NCI-H524 treated with DMSO at 0.1 percent for 48 hours (cell line): ENCODE measurements around the gene BLOC1S4.
"Not testable (repeated sequence)": the region's sequence is repeated elsewhere in the genome, so short reads cannot be mapped to it uniquely, and the experiment has no call there.

Experiments used
- DNase-seq: peaks from one replicate; lab custom pipeline; 2025; lab: John Stamatoyannopoulos, UW

BLOC1S4 gene, protein sequence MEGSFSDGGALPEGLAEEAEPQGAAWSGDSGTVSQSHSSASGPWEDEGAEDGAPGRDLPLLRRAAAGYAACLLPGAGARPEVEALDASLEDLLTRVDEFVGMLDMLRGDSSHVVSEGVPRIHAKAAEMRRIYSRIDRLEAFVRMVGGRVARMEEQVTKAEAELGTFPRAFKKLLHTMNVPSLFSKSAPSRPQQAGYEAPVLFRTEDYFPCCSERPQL

DNA sequence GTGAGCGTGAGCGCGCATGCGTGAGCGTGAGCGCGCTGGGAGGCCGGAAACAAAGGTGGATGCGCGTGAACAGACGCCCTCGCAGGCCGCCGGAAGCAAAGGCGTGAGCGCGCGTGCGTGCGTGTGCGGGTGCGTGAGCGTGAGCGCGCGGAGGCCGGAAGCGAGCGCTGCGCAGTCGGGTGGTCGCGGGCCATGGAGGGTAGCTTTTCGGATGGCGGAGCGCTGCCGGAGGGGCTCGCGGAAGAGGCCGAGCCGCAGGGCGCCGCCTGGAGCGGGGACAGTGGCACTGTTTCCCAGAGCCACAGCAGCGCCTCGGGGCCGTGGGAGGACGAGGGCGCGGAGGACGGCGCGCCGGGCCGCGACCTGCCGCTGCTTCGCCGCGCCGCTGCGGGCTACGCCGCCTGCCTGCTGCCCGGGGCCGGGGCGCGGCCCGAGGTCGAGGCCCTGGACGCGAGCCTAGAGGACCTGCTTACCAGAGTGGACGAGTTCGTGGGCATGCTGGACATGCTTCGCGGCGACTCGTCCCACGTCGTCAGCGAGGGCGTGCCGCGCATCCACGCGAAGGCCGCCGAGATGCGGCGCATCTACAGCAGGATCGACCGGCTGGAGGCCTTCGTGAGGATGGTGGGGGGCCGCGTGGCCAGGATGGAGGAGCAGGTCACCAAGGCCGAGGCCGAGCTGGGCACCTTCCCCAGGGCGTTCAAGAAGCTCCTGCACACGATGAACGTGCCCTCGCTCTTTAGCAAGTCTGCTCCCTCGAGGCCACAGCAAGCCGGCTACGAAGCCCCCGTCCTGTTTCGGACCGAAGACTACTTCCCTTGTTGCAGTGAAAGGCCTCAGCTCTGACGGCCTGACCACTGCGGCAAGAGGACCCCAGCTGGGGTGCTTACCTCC, at the start of gene BLOC1S4:
BLOC1S4 (plus strand) TSS at position 157 of the 894 bp plus-strand sequence; CDS start at position 193, 36 bp downstream.
- DNase-seq, result peak; percentile 16

DNA sequence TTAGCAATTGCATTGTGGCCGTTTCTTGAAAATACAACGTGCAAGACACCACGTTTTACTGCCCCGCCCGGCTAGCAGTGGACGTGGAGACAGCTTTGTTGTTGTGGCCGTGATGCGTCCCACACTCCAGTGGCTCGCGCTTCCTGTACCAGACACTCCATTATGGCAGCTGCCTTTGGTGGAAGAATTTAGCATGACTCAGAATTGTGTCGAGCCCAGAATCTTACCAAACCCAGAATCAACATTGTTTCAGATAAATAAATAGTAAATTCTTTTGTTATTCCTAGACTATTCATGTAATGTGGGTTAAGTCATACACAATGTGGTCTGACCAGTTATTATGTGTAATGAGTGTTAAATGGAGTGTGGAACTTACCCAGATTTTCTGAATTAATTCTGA, 47.6 kb upstream of the BLOC1S4 start:
- no peak for DNase-seq

DNA sequence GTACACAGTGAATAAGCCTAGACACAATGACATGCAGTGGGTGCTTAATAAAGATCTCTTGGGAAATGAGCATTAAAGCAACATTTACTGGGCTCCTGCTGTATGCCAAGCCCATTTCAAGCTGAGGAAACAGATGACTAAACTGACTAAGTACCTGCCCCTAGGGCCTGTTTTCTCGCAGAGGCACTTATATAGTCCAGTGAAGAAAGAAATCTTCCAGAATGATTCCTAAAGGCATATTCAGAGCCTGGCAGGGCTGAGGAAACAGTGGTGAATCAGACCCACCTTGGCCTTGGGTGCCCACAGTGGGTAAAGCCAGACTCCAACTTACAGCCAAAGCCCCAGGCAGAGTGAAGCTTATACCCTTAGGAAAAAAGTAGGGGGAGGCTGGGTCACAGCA, 44.3 kb upstream of the BLOC1S4 start:
- no peak for DNase-seq

DNA sequence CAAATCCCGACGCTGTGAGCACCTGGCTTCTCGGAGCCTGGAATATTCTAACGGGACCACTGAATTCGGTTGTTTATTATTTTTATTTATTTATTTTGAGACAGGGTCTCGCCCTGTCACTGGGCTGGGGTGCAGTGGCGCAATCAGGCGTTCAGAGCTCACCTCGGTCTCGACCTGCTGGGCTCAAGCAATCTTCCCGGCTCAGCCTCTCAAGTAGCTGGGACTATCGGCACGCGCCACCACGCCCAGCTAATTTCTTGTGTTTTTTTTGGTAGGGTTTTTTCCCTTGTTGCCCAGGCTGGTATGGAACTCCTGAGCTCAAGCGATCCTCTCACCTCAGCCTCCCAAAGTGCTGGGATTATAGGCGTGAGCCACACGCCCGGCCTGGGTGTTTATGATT, 43.8 kb upstream of the BLOC1S4 start:
- DNase-seq, result no peak

DNA sequence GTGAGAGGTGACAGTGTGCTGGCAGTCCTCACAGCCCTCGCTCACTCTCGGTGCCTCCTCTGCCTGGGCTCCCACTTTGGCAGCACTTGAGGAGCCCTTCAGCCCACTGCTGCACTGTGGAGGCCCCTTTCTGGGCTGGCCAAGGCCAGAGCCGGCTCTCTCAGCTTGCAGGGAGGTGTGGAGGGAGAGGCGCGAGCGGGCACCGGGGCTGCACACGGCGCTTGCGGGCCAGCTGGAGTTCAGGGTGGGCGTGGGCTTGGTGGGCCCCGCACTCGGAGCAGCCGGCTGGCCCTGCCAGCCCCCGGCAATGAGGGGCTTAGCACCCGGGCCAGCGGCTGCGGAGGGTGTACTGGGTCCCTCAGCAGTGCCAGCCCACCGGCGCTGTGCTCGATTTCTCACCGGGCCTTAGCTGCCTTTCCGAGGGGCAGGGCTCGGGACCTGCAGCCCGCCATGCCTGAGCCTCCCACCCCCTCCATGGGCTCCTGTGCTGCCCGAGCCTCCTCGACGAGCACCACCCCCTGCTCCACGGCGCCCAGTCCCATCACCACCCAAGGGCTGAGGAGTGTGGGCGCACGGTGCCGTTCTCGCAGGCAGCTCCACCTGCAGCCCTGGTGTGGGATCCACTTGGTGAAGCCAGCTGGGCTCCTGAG, 43.3 kb upstream of the BLOC1S4 start:
- DNase-seq, result not testable (repeated sequence)

DNA sequence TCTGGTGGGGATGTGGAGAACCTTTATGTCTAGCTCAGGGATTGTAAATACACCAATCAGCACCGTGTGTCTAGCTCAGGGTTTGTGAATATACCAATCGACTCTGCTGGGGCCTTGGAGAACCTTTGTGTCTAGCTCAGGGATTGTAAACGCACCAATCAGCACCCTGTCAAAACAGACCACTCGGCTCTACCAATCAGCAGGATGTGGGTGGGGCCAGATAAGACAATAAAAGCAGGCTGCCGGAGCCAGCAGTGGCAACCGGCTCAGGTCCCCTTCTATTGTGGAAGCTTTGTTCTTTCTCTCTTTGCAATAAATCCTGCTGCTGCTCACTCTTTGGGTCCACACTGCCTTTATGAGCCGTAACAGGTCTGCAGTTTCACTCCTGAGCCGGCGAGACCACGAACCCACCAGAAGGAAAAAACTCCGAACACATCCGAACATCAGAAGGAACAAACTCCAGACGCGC, 42.7 kb upstream of the BLOC1S4 start:
- not testable (repeated sequence) for DNase-seq

DNA sequence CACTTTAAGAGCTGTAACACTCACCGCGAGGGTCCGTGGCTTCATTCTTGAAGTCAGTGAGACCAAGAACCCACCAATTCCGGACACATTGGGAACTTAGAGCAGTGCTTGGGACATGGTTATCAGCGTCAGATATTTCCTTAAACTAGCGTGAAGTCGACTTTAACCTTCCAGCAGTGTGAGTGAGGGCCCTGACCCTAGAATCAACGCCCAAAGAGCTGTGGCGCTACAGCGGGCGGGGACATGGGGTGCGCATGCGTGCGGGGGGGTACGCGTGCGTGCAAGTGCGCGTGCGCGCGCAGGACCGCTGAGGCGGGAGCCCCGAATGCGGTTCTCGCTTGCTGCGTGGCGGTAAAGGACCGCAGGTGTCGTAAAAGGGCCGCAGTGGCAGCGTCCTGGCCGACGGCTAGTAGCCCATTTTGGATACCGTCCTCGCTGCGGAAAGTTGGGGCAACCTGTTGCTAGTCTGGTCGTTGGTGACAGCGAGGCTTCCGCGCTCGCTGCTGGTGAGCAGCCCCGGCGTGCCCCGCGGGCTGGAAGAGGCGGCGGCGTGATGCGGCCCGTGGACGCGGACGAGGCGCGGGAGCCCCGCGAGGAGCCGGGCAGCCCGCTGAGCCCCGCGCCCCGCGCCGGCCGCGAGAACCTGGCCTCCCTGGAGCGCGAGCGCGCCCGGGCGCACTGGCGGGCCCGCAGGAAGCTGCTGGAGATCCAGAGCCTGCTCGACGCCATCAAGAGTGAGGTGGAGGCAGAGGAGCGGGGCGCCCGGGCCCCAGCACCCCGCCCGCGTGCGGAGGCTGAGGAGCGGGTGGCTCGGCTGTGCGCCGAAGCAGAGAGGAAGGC, 42.1 kb upstream of the BLOC1S4 start:
- peak; percentile 66 for DNase-seq

DNA sequence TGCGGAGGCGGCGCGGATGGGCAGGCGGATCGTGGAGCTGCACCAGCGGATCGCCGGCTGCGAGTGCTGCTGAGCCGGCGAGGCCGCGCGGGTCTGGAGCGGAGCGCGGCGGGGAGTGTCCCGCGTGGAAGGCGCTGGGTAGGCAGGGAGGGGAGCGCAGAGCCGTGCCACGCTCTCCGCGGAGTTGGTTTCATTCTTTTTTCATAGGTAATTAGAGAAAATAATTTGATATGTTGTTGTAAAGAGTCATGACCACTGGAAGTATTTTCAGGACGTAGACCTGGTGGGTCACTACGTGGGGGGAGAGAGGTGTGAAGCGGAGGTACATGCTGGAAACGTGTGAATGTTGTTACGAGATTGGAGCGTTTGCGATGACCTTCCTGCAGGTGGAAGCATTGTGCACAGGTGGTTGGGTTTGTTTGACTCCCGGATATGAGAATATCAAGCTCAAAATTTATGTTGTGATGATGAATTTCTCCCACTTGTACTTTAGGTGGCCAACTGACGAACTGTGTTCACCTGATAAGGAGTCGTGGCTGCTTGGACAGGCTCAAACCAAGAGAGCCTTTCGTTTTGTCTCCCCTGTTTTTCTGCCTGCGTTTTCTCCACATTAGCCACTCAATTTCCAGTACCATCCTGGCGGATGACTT, 41.3 kb upstream of the BLOC1S4 start:
- peak; percentile 11 for DNase-seq

DNA sequence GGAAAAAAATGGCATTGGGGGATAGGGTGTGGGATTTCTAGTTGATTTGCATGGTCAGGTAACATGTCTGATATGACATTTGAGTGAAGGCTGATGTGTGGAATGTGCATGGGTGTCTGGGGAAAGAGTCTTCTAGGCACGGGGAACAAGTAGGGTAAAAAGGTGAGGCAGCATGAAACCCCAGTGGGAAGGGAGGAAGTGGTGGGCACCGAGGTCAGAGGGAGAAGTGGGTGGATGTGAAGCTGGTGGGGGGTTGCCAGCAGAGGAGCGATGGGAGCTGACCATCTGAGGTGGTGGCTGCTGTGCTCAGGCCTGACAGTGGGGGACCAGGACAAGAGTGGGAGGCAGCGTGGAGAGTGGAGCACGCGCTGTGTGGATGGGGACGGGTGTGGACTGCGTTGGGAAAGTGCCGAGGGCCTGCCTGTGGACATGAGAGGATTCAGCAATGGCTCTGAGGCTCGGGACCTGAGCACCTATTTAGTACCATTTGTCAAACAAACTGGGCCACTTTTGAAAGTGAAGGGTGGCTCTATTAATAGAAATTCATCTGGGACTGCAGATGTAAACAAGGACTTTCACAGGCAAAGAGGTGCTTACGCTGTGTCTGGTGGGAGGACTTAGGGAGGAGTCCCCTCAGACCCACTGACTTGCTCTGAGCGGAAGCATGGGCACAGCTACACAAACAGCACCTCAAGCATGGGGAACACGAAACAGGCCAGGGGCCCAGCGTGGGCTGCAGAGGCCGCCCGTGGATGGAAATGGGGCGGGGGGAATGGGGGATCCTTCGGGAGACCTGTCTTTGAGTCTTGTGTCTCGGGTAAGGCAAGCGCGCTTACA, 39.0 kb upstream of the BLOC1S4 start:
- DNase-seq, result no peak

DNA sequence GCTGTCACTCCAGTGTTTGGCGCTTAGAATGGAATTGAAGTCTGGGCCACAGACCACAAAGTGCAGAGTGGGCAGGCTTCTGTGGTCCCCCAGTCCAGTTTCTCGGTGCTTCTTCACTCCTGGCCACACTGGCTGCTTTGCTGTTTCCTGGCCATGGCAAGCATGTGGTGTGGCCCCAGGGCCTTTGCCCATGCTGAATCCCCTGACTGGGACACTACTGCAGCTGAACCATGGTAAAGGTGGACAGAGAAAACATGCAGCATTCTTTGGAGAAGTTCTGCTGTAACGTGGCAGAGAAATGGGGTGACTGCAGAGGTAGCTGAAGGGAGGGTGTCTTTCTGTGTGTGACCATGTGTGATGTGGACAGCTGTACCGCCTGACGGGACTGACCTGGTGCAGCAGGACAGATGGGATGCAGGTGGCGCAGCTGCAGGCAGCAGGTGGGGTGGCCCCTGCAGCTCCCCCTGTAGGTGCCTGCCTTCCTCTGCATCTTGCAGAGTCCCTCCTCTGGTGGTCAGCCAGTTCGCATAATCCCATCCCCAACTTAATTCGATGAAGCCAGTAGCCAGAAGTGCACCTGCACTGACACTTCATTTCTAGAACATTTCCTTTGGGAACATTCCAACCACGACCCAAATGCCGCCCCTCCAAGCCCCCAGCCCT, 35.5 kb upstream of the BLOC1S4 start:
- DNase-seq, result no peak

DNA sequence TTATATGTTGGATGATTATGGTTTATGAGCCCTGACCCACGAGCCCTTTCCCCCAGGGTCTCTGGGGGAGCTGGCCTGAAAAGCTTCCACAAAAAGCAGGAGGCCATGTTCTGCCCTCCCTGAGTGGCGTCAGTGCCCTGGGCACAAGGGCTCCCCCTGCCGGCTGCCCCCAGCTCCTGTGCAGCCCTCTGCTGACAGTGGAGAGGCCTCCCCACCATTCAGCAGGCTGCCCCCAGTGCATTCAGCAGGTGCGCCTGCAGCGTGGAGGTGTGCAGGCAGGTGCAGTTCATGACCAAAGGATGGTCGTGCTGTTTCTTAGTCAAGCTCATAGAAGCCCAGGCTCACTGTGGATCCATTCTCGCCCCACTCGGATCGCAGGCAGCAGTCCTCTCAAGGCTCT, 34.8 kb upstream of the BLOC1S4 start:
- no peak for DNase-seq

DNA sequence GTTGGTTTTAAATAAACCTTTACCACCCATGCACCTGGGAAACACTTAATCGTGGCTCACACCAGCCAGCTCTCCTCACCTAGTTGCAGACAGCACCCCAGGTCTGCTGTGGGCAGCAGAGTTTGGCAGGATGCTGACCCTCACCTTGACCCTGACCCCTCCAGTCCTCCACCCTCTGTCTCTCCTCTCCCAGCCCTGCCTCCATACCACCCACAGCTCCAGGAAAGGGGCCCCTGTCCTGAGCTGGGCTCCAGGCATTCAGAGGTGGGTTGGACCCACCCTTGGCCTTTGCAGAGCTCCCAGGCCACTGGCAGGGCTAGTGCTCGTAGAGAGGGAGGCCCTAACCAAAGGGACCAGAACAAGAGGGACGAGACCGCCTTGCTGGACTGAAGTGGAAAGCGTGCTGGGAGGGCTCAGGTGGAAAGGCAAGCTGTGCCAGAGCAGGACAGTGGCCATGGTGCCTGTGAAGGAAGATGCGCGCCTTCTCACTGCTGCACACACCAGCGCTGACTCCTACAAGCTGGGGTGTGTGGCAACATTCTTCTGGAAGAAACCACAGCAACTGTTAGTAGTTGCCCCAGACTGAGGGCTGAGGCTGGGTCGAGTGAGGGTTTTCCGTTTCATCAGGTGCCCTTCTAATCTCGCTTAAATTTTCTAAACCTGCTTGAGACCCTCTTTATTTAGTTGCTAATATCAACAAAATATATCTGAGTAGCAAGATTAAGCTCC, 32.9 kb upstream of the BLOC1S4 start:
- no peak for DNase-seq

DNA sequence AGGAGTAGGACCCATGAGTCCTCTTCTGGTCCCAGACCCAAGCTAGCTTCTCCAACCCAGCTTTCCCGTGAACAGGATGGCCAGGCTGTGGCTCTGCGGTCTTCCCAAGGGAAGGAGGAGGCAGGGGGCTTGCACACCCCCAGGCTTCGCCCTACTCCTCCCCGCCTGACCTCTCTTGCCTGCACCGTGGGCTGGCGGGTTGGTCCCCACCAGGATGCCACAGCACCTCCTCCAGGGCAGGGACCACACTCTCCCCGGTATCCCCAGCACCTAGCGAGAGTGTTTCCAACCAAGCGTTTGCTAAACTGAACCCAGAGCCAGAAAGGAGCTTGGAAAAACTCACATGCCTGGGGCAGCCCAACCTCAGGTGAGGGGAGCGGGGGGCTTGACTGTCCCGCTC, 31.3 kb upstream of the BLOC1S4 start:
- DNase-seq, result no peak

DNA sequence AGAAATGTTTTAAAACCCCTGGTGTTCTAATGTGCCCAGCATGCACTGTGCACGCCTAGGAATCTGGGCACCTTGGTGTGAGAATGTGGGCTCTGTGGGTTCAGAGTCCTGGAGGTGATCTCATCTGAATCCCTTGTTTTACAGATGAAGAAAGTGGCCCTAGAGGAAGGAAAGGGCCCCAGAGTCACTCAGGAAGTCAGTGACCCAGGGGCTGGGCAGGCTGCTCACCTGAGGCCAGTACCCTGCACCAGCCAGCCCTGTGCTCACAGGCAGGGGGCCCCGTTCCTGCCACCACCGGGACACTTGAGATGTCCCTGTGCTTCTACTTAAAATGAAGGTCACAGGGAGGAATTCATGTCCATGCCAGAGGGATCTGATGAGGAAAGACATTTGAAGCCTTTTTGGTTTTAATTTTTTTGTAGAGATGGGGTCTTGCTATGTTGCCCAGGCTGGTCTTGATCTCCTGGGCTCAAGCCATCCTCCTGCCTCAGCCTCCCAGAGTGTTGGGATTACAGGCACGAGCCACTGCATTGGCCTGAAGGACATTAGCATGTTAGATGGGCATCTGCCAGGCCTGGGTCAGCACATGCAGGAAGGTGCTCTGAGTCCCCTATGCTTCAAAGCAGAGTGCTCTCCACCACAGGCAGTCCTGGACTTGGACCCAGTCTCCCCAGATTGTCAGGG, 29.7 kb upstream of the BLOC1S4 start:
- DNase-seq, result no peak

DNA sequence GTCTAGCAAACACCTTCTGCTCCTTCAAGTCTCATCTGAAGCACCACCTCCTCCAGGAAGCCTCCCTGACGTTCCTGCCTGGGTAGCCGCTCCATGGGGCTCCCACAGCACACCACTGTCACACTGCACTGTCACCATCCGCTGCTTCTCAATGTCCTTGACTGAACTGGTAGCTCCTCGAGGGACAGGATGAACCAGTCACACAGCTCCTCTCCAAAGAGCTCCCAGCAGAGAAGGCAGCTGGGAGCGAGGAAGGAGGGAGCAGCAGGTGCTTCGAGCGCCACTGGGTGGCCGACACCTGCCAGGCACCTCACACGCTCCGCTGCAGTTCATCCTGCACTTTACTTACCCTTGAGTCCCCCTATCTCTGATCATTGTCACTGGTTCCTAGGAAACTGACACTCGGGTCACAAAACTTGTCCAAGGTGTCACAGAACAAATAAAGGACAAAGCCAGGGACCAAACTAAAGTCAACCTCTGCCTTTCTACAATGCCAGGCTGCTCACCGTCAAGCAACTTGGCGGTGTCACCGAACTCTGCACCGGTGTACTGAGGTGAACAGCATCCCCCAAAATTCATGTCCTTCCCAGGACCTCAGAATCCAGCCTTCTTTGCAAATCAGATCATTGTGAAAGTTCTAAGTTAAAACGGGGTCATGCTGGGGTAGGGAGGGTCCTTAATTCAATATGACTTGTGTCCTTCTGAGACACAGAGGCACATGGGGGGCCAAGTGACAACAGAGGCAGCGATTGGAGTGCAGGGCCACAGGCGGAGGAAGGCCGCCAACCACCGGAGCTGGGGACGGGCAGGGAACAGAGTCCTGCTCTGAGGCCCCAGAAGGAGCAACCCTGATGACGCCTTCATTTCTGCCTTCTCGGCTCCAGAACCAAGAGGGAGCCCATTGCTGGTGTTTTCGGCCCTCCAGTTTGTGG, 27.8 kb upstream of the BLOC1S4 start:
- DNase-seq, result no peak

DNA sequence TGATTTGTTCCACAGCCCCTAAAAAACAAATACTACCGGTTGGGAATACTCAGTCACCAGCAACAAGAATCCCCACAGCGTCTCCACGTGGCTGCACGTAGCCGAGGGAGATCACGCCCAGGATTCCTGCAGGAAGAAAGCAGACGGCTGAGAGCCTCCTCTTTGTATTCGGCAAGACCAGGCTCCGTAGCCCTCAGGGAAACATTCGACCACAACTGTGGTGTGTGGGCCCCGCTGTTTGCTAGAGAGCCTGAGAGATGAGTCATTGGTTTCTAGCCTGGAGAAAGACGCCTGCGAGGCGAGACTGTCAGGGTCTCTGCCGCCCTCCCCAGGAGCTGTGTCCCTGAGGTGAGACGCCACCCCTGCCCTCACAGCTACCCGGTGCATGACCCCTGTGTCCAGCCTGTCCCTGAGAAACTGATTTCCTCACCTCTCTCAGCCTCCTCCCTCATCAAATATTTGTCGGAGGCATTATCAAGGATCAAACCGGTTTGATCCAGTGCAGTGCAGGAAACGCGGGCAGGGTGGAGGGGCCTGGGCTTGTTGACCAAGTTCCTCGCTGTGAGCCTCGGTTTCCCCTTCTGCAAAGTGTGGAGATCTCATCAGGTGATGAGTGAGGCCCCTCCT, 27.0 kb upstream of the BLOC1S4 start:
- no peak for DNase-seq

DNA sequence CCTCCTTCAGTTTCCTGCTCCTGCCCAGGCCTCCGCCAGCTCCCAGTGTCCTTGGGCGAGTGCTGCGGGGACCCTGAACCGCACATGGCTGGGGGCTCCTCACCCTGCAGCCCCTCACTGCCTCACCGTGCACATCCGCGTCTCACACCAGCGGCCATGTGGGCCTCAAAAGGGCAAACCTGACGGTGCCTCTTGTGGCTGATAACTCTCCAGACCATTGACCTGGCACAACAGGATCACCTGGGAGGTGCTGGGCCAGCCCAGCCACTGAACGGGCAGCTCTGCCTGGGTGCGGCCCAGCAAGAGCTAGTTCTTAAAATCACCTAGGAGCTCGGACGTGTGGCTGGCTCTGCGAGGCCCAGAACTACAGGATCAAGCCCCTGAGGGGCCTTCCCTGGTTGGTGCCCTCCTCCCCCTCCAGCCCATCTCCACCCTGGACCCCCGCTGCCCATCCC, 26.4 kb upstream of the BLOC1S4 start:
- no peak for DNase-seq
